ENCODE data around the gene GTPBP10.

GTPBP10 gene

DNA sequence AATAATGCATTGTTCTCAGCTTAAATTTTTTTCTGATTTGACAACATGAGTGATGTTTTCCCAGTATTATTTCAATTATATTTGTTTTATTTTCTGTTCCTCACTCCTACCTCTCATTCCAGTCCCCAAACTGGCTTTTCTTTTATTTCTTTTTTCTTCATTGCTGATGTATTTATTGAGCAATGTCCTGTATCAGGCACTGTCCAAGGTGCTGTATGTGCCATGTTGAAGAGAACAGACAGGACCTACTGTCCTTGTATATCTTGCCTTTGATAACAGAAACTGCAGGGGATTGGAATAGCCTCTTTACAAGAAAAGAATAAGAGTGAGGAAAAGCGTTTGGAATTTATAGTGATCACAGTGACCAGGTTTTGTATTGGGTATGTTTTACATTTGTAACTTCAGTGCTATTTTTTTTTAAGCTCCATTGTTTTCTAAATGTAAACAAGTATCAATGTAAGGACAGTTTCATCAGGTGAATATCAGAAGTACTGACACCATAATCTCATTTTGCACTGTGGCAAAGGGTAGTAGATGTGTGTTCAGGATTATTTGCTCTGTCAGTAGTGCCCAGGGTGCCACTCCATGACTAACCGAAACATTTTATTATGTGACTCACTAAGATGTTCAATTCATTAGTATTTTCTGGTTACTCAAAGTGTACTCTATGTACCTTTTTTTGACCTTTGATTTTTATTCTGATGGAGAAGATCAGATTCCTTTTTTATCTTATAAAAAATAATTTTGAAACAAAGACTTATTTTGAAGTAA is 41.1 kb downstream of the GTPBP10 start:
- no peak overlapping the region for H3K4me3 ChIP-seq
- peaks cover 40% of the 10 kb centered on the region for H3K36me3 ChIP-seq (ENCODE audit: insufficient read depth, low read length)
- TF ChIP-seq EZH2 (IDR thresholded peaks at IDR 0.05) = no peak
- no peak for TF ChIP-seq FOXP2 (optimal IDR thresholded peaks at IDR 0.05; ENCODE audit: control extremely low read depth, extremely low read length, insufficient read depth)
- H3K27ac ChIP-seq = no peak overlapping the region
- no peaks in the 10 kb centered on the region for H3K9me3 ChIP-seq (ENCODE audit: low read depth, low read length)
- no peak for DNase-seq (ENCODE audit: low read depth, low spot score)
- H3K9ac ChIP-seq (ENCODE audit: insufficient read length) = no peak overlapping the region

- H3K9ac ChIP-seq (ENCODE audit: insufficient read length) = no peak overlapping the region
- H3K36me3 ChIP-seq (ENCODE audit: insufficient read depth, low read length) = peaks cover 9% of the 10 kb centered on the region
- no peak for TF ChIP-seq POLR2AphosphoS5 (IDR thresholded peaks at IDR 0.05; ENCODE audit: borderline replicate concordance, low read depth, low read length)
- TF ChIP-seq FOXP2 (optimal IDR thresholded peaks at IDR 0.05; ENCODE audit: control extremely low read depth, extremely low read length, insufficient read depth) = no peak
- TF ChIP-seq EZH2 (IDR thresholded peaks at IDR 0.05) = no peak
- DNase-seq (ENCODE audit: low read depth, low spot score) = no peak
- no peak overlapping the region for H3K4me3 ChIP-seq
- no peaks in the 10 kb centered on the region for H3K9me3 ChIP-seq (ENCODE audit: low read depth, low read length)
- H3K27ac ChIP-seq = no peak overlapping the region
Measured at GRCh38 chr7:90390926-90391325, 44.4 kb downstream of the GTPBP10 start.

- Histone ChIP-seq H3K9ac (ENCODE audit: insufficient read length) (no peak overlapping the region), H3K36me3 (ENCODE audit: insufficient read depth, low read length) (peaks cover 3% of the 10 kb centered on the region; the same call in 1 of the 2 replicates), H3K4me3 (no peak overlapping the region), H3K9me3 (ENCODE audit: low read depth, low read length) (no peaks in the 10 kb centered on the region), H3K27ac (no peak overlapping the region)
- TF ChIP-seq EZH2 (IDR thresholded peaks at IDR 0.05) = no peak
- TF ChIP-seq POLR2AphosphoS5 (IDR thresholded peaks at IDR 0.05; ENCODE audit: borderline replicate concordance, low read depth, low read length) = no peak
- TF ChIP-seq FOXP2 (optimal IDR thresholded peaks at IDR 0.05; ENCODE audit: control extremely low read depth, extremely low read length, insufficient read depth) = no peak
- DNase-seq (ENCODE audit: low read depth, low spot score) = no peak
Measured at GRCh38 chr7:90391488-90391887, 45.0 kb downstream of the GTPBP10 start.

- Histone ChIP-seq H3K36me3 (ENCODE audit: insufficient read depth, low read length) (no peaks in the 10 kb centered on the region; the same call in 1 of the 2 replicates), H3K9me3 (ENCODE audit: low read depth, low read length) (no peaks in the 10 kb centered on the region), H3K4me3 (no peak overlapping the region), H3K27ac (no peak overlapping the region), H3K9ac (ENCODE audit: insufficient read length) (no peak overlapping the region)
- no peak for DNase-seq (ENCODE audit: low read depth, low spot score)
- TF ChIP-seq FOXP2 (optimal IDR thresholded peaks at IDR 0.05; ENCODE audit: control extremely low read depth, extremely low read length, insufficient read depth) (no peak), EZH2 (IDR thresholded peaks at IDR 0.05) (no peak), POLR2AphosphoS5 (IDR thresholded peaks at IDR 0.05; ENCODE audit: borderline replicate concordance, low read depth, low read length) (no peak)
Measured at GRCh38 chr7:90396420-90396819, 49.9 kb downstream of the GTPBP10 start.

DNA sequence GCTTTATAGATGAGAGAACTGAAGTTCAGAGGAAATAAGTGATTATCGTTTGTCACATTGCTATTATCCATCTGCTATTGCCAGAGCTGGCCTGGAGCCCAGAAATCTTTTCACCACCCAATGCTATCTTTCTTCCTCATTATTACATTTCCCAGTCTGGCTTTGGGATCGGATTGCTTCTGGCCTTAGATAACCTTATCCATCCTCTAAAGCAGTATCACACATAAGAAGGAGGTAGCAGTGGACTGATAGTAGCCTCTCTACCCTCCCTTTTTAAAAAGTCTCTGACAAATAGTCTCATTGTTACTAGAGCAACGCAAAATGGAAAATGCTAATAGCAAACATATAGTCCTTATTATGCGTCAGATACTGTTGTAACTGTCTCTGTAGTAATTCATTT is 55.5 kb downstream of the GTPBP10 start:
- TF ChIP-seq FOXP2 (optimal IDR thresholded peaks at IDR 0.05; ENCODE audit: control extremely low read depth, extremely low read length, insufficient read depth) (no peak), EZH2 (IDR thresholded peaks at IDR 0.05) (no peak), POLR2AphosphoS5 (IDR thresholded peaks at IDR 0.05; ENCODE audit: borderline replicate concordance, low read depth, low read length) (no peak)
- H3K9ac ChIP-seq (ENCODE audit: insufficient read length) = no peak overlapping the region
- H3K9me3 ChIP-seq (ENCODE audit: low read depth, low read length) = no peaks in the 10 kb centered on the region
- peaks cover 18% of the 10 kb centered on the region for H3K36me3 ChIP-seq (ENCODE audit: insufficient read depth, low read length)
- peak overlapping the region; percentile 100 for H3K4me3 ChIP-seq
- H3K27ac ChIP-seq = peak overlapping the region; percentile 67
- peak; percentile 51 for DNase-seq (ENCODE audit: low read depth, low spot score)

DNA sequence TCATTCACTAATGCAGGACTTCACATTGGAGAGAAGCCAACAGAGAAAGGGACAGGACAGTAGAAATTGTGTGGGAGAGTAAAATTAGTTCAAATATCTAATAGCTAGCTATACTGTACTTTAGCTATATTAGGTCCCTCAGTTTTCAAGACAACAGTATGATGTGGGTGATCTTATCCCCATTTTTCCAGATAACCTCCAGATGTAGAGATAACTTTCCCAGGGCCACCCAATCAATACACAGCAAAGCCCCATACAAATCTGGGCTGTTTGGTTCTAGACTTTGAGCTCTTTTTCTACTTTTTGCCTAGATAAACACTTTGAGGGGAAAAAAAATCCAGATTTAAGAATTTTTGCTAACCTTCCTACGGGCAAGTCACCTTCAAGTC is 56.3 kb downstream of the GTPBP10 start:
- H3K36me3 ChIP-seq (ENCODE audit: insufficient read depth, low read length) = peaks cover 26% of the 10 kb centered on the region
- no peaks in the 10 kb centered on the region for H3K9me3 ChIP-seq (ENCODE audit: low read depth, low read length)
- TF ChIP-seq EZH2 (IDR thresholded peaks at IDR 0.05) = no peak
- TF ChIP-seq FOXP2 (optimal IDR thresholded peaks at IDR 0.05; ENCODE audit: control extremely low read depth, extremely low read length, insufficient read depth) = no peak
- TF ChIP-seq POLR2AphosphoS5 (IDR thresholded peaks at IDR 0.05; ENCODE audit: borderline replicate concordance, low read depth, low read length) = no peak
- no peak for DNase-seq (ENCODE audit: low read depth, low spot score)
- peak overlapping the region; percentile 100 for H3K4me3 ChIP-seq
- peak overlapping the region; percentile 67 for H3K27ac ChIP-seq
- H3K9ac ChIP-seq (ENCODE audit: insufficient read length) = peak overlapping the region; percentile 63

DNA sequence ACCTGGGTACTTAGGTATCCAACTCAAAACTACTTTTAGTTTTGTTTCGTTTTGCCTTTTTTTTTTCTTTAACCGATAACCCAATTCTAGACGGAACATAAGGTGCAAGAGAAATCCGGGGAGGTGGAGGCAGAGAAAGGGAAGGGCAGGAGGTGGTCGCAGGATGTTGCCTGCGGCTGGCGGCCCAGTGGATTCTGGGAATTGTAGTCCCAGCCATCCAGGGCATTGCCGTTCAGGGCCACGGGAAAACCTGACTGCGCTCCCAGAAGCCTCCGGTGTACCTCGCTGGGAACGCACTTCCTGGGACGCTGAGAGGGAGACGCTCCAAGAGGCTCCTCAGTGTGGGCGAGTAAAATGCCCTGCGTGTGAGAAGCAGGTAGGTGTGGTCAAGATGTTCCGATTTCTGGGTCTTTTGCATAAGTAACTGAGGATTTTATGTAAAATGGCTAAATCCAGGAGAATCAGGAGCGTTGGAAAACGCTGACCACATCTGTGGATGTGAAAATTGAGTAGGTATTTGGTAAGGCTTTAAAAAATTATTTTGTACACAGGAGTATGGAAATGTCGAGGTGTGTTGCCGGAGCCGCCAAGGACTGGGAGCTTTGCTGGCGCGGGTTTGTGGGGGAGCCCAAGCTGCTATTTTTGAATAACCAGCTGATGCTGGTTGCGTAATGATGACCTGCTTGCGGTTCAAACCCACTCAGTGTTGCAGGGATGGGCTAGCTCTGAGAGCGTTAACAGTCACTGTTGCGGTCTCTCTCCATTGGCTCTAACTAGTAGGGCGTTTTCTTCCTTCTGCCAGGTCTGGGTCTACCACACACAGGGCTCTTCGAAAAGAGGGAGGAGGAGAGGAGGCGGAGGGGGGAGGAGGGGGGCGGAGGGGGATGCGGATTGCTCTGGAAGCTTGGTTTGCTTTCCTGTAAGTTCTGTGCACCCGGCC is 56.9 kb downstream of the GTPBP10 start, which contains the start of gene CLDN12:
TSS of gene CLDN12 (plus strand) at position 288 of the 940 bp plus-strand sequence. CDS start 9,216 bp downstream, outside the sequence.
- peak within 1 kb of the TSS; percentile 100 for H3K4me3 ChIP-seq
- peak within 1 kb of the TSS; percentile 84 for H3K9ac ChIP-seq (ENCODE audit: insufficient read length)
- TF ChIP-seq POLR2AphosphoS5 (IDR thresholded peaks at IDR 0.05; ENCODE audit: borderline replicate concordance, low read depth, low read length) (peak; percentile 86), FOXP2 (optimal IDR thresholded peaks at IDR 0.05; ENCODE audit: control extremely low read depth, extremely low read length, insufficient read depth) (no peak)
- no peak for DNase-seq (ENCODE audit: low read depth, low spot score)
- H3K27ac ChIP-seq = peak within 1 kb of the TSS; percentile 81
- H3K9me3 ChIP-seq (ENCODE audit: low read depth, low read length) = no peaks in the 10 kb centered on the region
- H3K36me3 ChIP-seq (ENCODE audit: insufficient read depth, low read length) = peaks cover 32% of the 10 kb centered on the region

DNA sequence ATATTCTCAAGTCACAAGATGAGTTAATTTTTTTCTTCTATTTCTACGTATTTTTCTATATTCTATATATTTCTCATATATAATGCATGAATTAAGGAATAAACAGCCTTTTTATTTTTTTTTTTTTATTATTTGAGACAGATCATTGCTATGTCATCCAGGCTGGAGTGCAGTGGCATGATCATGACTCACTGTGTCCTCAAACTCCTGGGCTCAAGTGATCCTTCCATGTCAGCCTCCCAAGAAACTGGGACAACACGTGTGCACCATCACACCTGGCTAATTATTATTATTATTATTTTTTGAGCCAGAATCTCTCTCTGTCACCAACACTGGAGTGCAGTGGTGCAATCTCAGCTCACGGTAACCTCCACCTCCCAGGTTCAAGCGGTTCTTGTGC is 58.3 kb downstream of the GTPBP10 start:
- Histone ChIP-seq H3K9me3 (ENCODE audit: low read depth, low read length) (no peaks in the 10 kb centered on the region), H3K27ac (no peak overlapping the region), H3K9ac (ENCODE audit: insufficient read length) (no peak overlapping the region), H3K4me3 (peak overlapping the region; percentile 100; the same call in 1 of the 2 replicates), H3K36me3 (ENCODE audit: insufficient read depth, low read length) (peaks cover 44% of the 10 kb centered on the region)
- TF ChIP-seq EZH2 (IDR thresholded peaks at IDR 0.05) (no peak), POLR2AphosphoS5 (IDR thresholded peaks at IDR 0.05; ENCODE audit: borderline replicate concordance, low read depth, low read length) (no peak), FOXP2 (optimal IDR thresholded peaks at IDR 0.05; ENCODE audit: control extremely low read depth, extremely low read length, insufficient read depth) (no peak)
- DNase-seq (ENCODE audit: low read depth, low spot score) = no peak

Data from SK-N-MC (cell line).